ENCODE data around the gene LRP3.

Gene LRP3

GRCh38 chr19:33196446-33197193, 2.5 kb downstream of the LRP3 start:
- no peak overlapping the region for H3K4me3 ChIP-seq (ENCODE audit: low read depth, low read length)
- in situ Hi-C loops (cut with HindIII; ENCODE audit: low sequenced_read_pairs), result no loop called here
- DNase-seq (ENCODE audit: low read depth), result no peak
- no peak for TF ChIP-seq CTCF (IDR thresholded peaks at IDR 0.05; ENCODE audit: low read depth, low read length, missing control alignments)

- no peak for TF ChIP-seq CTCF (IDR thresholded peaks at IDR 0.05; ENCODE audit: low read depth, low read length, missing control alignments)
- no peak overlapping the region for H3K4me3 ChIP-seq (ENCODE audit: low read depth, low read length)
- in situ Hi-C loops (cut with HindIII; ENCODE audit: low sequenced_read_pairs), result no loop called here
- no peak for DNase-seq (ENCODE audit: low read depth)
Observed at GRCh38 chr19:33197591-33198000, 3.5 kb downstream of the LRP3 start.

GRCh38 chr19:33198169-33198568, 4.0 kb downstream of the LRP3 start:
- no peak for DNase-seq (ENCODE audit: low read depth)
- TF ChIP-seq CTCF (IDR thresholded peaks at IDR 0.05; ENCODE audit: low read depth, low read length, missing control alignments), result no peak
- no peak overlapping the region for H3K4me3 ChIP-seq (ENCODE audit: low read depth, low read length)
- in situ Hi-C loops (cut with HindIII; ENCODE audit: low sequenced_read_pairs), result no loop called here

- H3K4me3 ChIP-seq (ENCODE audit: low read depth, low read length), result no peak overlapping the region
- in situ Hi-C loops (cut with HindIII; ENCODE audit: low sequenced_read_pairs), result no loop called here
- DNase-seq (ENCODE audit: low read depth), result no peak
- TF ChIP-seq CTCF (IDR thresholded peaks at IDR 0.05; ENCODE audit: low read depth, low read length, missing control alignments), result no peak
Observed at GRCh38 chr19:33199441-33200265, 5.5 kb downstream of the LRP3 start.

- H3K4me3 ChIP-seq (ENCODE audit: low read depth, low read length), result no peak overlapping the region
- no peak for DNase-seq (ENCODE audit: low read depth)
- in situ Hi-C loops (cut with HindIII; ENCODE audit: low sequenced_read_pairs), result no loop called here
- no peak for TF ChIP-seq CTCF (IDR thresholded peaks at IDR 0.05; ENCODE audit: low read depth, low read length, missing control alignments)
Observed at GRCh38 chr19:33201473-33201872, 7.3 kb downstream of the LRP3 start.

- no peak for TF ChIP-seq CTCF (IDR thresholded peaks at IDR 0.05; ENCODE audit: low read depth, low read length, missing control alignments)
- in situ Hi-C loops (cut with HindIII; ENCODE audit: low sequenced_read_pairs), result no loop called here
- DNase-seq (ENCODE audit: low read depth), result no peak
- H3K4me3 ChIP-seq (ENCODE audit: low read depth, low read length), result no peak overlapping the region
Observed at GRCh38 chr19:33201886-33202545, 7.9 kb downstream of the LRP3 start.

All from astrocyte of the cerebellum (primary cell).